GM18520 (cell line): ENCODE data around the gene DIP2C.
"Not testable (repeated sequence)": the region's sequence is repeated elsewhere in the genome, so short reads cannot be mapped to it uniquely, and the experiment has no call there.

ENCODE experiments used
- ATAC-seq: cut with Tn5 transposase; IDR thresholded peaks from one replicate; pipeline ENCODE4 v1.9.1; 2021; ENCODE audit not compliant: unreplicated experiment

DIP2C gene

DNA sequence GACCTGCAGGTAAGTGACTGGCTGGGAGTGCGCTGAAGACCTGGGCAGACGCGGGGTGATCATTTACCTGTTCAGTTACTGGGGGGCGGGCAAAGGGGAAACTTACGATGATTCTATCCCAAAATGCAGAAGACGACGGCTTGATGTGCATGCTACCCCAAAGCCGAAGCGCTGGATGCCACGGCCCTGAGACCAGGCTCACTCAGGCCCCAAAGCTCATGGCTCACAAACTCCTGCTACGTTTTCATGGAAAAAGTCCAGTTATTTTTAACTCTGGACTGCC is 200.6 kb downstream of the DIP2C start:
- ATAC-seq: no peak

DNA sequence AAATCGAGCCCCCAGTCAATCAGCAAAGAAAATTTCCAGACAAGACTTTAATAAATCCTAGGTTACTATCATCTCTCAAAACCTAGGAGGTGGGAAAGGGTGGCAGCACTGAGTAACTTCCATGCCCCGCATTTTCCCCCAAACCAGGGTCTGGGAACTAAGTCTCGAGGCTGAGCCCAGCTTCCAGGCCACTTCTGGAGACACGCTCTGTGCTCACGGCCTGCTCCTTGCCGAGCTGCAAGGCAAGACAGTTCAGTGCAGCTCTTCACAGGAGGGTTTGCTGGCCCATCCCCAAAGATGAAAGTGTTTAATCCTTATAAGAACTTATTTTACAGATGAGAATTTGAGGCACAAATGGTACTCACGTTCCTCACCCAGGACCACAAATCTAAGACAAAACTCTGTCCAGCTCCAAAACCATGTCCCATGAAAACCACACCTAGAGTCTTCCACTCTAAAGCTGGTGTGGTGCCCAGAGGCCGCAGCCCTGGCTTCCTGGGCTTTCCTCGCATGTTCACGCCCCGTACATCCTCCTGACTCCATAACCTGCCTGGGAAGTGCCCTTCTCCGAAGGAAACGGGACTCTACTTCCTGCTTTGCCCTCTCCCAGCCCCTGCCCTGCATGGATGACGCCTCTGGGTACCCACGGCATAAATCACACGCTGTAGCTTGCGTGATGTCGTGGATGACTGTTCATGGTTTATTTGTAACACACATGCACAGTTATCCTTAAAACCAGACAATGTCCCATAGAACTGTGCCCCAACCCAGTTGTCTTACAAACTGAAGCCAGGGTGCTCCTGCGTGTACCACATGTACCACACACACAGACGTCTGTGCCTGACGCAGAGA is 201.2 kb downstream of the DIP2C start:
- no peak for ATAC-seq

DNA sequence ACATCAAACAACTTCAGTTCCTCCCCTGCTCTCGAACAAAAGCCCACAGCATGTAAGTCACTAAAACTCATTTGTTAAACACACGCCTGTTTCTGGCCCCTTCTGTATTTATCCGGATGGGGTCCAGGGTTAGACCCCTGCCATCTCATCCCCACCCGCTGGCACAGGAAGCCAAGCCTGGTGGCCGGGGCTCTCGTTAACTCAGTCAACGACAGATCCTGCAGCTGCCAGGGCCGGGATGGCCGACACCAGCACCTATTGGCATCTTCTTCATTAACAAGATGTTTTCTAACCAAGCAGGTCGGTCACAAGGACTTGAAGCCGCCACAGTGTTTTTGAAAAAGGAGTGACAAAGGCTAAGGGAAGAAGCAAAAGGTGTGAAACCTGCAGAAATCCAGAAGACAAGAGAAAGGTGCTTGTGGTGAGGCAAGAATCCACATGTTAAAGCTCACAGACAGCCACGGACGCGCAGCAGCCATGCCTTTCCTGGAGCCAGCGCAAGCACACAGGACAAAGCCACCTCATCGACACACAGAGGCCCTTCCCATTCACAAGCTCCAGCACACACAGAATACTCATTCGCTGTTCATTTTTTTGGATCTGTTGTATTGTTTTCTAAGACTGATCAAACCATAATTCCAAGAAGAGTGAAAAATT is 202.7 kb downstream of the DIP2C start:
- ATAC-seq: no peak

DNA sequence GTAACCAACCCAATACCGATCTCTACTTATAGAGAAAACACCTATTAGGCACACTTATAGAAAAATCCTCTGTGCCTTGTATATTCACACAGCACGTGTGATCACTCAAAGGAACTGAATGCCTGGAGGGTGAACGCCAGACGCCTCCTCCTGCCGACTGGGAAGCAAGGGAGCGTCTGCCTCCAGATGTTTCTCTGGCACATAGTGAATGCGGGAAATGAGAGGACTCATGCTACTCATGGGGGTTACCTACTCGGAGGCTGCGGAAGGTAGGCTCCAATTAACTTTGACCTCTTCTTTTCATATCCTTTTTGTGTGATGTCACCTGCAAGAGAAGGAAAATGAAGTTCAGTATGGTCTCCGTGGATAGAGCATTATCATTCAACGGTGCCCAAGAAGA is 203.3 kb downstream of the DIP2C start:
- no peak for ATAC-seq

DNA sequence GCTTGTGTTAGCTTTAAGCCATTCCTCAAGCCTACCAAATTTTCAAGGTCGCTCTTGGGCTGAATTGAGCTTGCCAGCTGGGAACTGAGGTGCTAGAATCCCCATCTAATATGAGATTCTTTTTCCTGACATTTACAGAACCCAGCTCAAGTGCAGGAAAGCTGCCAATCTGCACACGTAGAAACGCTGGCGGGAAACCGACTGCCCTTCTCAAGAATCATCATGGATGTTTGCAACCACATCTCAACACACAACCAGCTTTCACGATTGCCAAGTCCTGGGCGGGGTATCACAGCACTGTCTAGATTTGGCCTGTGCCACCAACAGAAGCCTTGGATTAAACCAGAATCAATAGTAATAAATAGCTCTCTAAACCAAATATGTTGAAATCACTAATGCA is 203.7 kb downstream of the DIP2C start:
- no peak for ATAC-seq

DNA sequence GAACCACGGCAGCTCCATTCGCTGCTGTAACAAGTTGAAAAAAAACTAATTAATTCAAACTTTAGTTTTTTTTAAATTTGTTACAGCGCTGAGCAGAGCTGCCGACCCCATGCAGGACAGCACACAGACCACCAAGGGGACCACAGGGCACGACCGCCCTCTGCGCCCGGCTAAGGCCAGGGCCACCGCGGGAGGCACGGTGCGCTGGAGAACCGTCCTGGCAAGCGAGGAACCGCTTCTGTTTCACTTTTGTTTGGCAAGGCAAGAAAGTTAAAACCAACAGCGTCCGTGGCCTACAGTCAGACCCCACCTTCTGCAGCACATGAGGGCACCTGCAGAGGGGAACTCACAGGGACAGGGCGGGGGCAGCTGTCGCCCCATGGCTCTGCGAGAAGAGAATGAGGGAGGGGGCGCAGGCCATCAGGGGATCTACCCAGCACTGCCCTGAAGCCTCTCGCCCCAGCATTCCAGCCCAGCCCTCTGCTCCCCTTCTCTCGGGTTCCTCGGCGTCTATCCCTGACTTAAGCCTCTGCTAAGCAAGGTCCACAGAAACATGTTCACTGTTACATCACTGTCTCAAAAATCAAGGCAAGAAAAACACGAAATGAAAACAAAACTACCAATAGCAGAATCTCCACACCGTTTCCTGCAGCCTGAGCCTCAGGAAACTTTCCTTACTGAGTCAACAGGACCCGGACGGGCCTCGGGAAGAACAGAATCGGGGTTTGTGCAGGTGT is 204.4 kb downstream of the DIP2C start:
- ATAC-seq: no peak

DNA sequence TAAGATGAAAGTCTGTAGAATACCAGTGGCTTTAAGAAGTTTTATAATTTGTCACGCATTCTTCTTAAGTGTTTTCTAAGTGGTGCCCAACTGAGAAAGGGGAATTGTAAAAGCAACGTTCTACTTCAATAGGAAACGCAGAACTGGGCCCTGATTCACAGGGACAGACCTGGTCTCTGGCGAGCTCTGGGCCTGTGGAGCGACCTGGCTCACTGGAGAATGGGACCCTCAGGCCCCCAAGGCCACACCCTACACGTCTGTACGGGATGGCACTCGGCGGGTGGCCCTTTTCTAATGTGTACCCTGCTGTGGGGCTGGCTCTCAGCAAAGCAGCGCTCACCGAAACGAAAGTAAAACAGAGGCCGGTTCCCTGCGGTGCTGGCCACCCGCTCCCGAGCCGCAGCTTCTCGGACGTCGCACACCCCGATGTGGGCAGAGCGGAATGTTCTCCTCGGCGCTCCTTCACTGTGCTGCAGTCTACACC is 205.0 kb downstream of the DIP2C start:
- ATAC-seq: no peak

DNA sequence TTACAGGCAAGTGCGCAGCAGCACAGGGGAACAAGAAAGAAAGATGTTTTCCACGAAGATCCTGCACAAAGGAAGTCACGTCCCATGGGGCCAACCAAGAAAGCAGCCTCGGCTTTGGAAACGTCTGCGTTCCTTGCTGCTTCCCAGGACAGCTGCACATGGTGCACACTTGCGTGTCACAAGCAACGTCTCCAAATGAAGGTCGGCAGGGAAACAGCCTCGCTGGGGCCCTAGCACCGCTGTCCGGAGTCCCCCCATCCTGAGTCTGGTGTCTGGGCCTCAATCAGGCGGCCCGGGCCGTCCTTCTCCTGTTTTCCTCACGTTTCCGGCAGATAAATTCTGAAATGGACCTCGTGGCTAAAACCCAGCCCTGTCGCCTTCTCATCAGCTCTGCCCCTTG is 206.2 kb downstream of the DIP2C start:
- ATAC-seq: no peak

DNA sequence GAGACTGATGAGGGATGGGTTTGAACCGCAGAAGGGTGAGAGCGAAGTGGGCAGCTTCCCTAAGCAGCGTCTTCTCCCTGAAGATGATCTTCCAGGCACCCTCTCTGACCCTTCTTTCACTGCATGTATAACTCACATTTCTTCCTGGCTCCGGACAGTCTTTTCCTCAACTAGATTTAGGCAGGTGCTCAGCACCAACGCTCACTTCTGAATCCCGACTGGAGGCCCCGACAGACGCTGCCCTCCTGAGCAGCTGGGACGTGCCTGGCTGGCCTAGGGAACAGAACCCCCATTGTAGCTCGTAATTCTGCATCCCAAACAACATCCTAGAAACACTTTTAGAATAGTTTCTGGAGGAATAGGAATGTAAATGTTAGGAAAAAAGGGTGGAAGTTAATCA is 206.6 kb downstream of the DIP2C start:
- no peak for ATAC-seq

DNA sequence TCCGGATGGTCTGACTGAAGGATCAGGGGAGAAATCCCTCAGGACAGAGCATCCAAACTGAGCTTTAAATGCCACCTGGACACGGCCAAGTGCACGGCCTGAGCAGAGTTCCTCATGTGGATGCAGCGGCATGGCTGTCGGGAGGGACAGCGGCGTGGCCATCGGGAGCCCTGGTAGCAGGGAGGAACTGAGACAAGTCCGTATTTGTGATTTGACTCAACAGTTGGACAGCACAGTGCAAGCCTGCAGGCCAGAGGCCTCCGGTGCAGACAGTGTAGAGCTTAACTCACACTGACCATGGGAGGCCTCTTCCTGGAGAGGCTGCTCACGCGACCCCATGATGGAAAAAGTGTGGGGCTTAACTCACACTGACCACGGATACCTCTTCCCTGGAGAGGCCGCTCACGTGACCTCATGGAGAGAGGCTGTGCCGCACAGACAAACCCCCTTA is 207.4 kb downstream of the DIP2C start:
- no peak for ATAC-seq

DNA sequence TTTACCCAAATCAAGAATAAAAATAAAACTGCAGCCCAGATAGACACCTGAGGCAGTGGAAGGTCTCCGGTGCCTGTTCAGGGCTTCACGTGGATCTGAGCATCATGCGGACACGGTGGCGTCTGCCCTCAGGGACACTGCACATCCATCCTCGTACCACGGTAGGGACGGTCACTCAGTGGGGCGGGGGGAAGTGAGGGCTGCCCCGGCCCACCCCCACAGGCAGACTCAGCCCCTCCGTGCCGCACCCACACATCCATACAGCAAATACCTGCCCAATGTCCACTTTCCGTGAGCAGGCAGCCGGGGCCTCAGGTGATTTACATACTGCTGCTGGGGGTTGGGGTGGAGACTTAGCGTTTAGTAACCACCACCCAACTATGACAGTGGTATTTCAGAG is 207.8 kb downstream of the DIP2C start:
- no peak for ATAC-seq

DNA sequence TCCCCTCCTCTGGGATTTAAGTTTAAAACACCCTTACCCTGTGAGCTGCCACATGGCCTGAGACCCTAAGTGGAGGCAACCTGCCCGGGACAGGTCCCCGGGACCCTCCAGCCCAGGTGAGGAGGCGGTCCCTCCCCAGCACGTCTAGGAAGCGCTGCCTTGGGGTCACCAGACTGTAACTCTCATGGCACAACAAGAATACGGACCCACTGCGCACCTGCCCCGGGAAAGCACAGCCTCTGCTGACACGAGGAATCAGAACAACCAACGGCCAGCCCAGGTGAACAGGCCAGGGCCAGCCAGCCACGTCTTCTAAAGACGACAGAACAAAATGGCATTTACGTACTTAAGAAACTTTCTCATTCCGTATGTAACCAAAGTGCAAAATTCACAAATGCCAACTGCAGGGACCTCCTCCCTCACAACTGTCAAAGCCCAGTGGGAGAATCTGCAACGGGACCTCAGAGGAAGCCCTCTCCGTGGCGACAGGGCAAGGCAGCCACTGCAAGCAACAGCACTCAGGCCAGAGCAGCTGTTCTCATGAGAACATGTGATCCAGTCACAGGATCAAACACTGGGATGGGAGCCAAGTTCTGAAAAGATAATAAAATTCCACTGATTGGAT is 208.4 kb downstream of the DIP2C start:
- no peak for ATAC-seq

DNA sequence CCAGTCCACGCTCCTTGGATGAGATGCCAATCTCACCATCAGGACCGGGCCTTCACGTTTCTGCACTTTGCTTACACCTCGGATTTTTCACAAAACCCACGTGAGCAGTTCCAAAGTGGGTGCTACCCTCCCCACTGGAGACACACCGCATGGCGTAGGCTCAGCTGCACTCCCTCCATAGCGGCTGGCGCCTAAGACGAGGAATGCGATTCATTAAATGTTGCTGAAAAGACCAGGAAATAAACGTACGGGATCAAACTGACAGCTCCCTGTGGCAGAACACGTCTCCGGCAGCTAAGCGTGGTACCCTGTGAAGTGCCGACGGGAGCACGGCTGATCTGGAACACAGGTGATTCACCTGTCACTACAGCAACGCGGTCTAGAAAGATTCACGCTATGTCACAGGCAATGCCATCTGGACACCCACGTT is 209.0 kb downstream of the DIP2C start:
- ATAC-seq: no peak

DNA sequence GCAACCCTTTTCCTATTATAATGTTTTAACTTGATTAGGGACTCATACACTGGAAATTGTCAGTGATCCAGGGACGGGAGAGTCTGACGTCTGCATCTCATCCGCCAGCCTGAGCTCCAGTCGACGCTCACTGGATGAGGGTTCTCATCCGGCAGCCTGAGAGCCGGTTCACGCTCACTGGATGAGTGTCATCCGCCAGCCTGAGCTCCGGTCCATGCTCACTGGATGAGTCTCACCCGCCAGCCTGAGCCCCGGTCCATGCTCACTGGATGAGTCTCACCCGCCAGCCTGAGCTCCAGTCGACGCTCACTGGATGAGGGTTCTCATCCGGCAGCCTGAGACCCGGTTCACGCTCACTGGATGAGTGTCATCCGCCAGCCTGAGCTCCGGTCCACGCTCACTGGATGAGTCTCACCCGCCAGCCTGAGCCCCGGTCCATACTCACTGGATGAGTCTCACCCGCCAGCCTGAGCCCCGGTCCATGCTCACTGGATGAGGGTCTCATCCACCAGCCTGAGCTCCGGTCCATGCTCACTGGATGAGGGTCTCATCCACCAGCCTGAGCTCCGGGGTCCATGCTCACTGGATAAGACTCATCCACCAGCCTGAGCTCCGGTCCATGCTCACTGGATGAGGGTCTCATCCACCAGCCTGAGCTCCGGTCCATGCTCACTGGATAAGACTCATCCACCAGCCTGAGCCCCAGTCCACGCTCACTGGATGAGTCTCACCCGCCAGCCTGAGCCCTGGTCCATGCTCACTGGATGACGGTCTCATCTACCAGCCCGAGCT is 209.6 kb downstream of the DIP2C start:
- ATAC-seq: not testable (repeated sequence)

DNA sequence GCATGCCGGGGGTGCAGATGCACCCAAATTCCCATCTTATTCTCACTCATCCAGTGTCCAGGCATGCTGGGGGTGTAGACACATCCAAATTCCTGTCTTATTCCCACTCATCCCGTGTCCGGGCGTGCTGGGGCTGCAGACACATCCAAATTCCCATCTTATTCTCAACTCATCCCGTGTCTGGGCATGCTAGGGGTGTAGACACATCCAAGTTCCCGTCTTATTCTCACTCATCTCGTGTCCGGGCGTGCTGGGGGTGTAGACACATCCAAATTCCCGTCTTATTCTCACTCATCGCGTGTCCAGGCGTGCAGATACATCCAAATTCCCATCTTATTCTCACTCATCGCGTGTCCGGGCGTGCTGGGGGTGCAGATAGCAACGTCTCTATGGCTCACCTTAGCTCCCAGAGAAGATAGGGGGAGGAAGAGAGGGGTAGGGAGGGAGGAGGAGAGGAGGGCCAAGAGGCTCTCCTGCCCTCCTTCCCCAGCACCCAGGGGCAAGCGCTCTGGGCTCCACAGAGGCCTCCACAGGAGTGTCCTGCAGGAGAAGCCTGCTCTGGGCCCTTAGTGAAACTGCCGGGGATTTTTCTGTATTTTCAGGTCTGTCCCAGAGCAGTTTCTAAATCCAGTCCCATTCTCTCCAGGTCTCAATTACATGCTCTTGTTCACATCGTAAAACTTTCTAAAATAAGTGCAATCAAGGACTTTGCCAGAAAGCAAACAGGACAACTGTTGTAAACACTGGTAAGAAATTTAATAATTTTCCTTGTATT is 210.8 kb downstream of the DIP2C start:
- ATAC-seq: no peak

DNA sequence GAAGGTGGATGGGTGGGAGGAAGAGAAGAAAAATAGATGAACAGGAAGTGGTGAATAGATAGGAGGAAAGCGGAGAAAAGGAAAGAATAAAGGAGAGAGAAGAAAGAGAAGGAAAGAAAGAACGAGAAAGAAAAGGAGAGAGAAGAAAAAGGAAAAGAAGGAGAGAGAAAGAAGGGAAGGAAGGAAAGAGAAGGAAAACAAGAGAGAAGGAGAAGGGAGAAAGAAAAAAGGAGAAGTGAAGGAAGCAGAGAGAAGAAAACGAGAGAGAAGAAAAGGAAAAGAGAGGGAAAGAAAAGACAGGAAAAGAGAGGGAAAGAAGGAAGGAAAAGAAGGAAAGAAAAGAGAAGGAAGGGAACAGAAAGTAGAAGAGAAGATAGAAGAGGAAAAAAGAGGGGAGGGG is 211.8 kb downstream of the DIP2C start:
- no peak for ATAC-seq

DNA sequence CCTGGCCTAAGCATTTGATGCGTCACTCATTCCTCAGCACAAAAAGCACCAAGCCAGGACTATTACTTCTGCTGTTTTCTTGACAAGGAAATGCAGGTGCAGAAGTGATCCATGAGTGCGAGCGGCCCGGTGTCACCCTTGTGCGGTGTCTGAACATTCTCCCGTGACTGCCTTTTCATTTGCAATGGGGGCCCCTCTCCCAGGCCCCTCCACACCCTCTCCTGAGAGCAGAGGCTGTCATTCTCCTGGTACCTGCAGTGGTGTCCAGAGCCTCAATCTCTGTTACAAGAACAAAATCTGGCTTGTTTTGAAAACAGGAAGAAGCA is 213.1 kb downstream of the DIP2C start:
- ATAC-seq: no peak

DNA sequence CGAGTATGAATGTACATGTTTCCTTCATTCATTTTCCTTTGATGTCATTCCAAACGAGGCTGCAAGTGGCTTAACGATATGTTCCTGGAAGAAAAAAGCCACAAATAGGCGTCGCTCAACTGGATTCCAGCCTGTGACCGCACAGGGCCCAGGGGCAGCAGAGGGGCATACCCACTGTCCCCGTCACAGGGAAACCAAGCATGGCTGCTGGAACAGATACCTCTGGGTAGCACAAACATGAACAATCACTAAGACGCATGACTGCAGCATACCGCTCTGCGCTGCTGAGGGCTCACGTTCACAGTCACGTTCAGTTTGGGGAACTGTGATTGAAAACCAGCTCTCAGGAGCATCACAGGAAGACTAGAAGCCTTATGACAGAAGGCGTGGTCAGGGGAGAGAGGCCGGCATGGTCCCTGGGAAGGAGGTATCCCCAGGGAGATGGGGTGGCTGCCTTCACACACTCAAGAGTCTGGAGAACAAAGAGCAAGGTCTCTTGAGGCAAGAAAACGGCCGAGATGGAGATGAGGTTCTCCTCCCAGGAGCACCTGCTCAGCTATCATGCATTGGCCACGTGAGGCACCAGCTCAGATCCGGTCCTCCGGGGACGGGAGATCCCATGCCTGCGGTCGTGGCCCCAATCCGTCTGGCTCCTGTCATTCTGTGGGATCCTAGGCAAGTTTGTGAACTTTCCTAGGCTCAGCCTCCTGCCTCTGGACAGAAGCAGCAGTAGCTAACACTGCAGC is 213.6 kb downstream of the DIP2C start:
- ATAC-seq: no peak

DNA sequence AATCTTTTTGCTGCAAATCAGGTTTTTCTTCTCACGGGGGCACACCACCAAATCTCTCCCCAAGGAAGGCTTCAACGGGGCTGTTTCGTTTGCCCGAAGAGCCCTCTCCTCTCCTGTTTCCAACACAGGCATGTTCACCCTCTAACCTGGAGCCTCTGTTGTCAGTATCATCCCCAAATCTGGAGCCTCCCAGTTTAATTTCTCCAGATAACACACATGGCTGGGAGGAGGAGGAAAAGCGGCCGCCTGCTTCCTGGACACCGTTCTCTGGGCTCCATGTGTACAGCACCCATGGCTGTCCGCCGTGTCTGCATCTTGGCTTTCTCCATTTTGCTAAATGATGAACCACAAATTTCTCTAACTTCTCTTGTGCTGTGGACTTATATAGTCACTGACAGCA is 214.5 kb downstream of the DIP2C start:
- ATAC-seq: no peak
